Measurements from ENCODE around the gene PMP22. TPM values are rescaled to one million over a fixed set of nuclear protein-coding genes. Genes with fewer than 3 reads are reported as not detected.

Gene PMP22
- total RNA-seq, 1 donor from 2014 or later = 0.93 TPM

GRCh38 chr17:15307710-15308111 lies 42.6 kb upstream of the PMP22 start:
- no peaks in the 10 kb centered on the region for H3K9me3 Mint-ChIP-seq (ENCODE audit: low read depth)
- H3K27ac Mint-ChIP-seq = no peak overlapping the region
- no peaks in the 10 kb centered on the region for H3K36me3 Mint-ChIP-seq (ENCODE audit: insufficient read depth)
- H3K4me3 Mint-ChIP-seq (ENCODE audit: low read depth) = no peak overlapping the region
- H3K4me1 Mint-ChIP-seq (ENCODE audit: low read depth) = no peaks in the 10 kb centered on the region
- TF ChIP-seq, protein P1, sequence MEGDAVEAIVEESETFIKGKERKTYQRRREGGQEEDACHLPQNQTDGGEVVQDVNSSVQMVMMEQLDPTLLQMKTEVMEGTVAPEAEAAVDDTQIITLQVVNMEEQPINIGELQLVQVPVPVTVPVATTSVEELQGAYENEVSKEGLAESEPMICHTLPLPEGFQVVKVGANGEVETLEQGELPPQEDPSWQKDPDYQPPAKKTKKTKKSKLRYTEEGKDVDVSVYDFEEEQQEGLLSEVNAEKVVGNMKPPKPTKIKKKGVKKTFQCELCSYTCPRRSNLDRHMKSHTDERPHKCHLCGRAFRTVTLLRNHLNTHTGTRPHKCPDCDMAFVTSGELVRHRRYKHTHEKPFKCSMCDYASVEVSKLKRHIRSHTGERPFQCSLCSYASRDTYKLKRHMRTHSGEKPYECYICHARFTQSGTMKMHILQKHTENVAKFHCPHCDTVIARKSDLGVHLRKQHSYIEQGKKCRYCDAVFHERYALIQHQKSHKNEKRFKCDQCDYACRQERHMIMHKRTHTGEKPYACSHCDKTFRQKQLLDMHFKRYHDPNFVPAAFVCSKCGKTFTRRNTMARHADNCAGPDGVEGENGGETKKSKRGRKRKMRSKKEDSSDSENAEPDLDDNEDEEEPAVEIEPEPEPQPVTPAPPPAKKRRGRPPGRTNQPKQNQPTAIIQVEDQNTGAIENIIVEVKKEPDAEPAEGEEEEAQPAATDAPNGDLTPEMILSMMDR (IDR thresholded peaks at IDR 0.05; ENCODE audit: unreplicated experiment) = no peak
- H3K27me3 Mint-ChIP-seq = peaks cover 3% of the 10 kb centered on the region
- no peak for DNase-seq (ENCODE audit: low spot score, unreplicated experiment)

DNA sequence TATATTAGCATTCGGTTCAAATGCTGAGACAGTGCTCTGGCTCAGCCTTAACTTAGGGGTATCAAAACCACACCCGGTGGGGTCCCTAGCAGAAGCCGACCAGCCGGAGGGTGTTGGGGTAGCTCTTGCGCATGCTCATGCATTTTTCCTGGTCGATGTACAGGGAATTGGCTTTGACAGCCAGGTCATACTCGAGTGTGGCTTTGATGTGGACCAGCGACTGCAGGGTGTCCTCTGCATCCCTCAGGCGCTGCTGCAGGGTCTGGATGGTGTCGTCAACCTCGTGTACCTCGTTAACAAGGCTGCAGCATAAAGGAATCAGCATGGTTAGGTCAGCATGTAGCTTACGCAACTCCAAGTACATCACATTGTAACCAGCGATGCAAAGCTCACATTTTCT lies 38.7 kb upstream of the PMP22 start:
- H3K4me1 Mint-ChIP-seq (ENCODE audit: low read depth) = no peaks in the 10 kb centered on the region
- DNase-seq (ENCODE audit: low spot score, unreplicated experiment) = no peak
- no peak overlapping the region for H3K4me3 Mint-ChIP-seq (ENCODE audit: low read depth)
- no peaks in the 10 kb centered on the region for H3K36me3 Mint-ChIP-seq (ENCODE audit: insufficient read depth)
- H3K27me3 Mint-ChIP-seq = peaks cover 5% of the 10 kb centered on the region
- H3K9me3 Mint-ChIP-seq (ENCODE audit: low read depth) = no peaks in the 10 kb centered on the region
- TF ChIP-seq, protein P1 (IDR thresholded peaks at IDR 0.05; ENCODE audit: unreplicated experiment) = no peak
- no peak overlapping the region for H3K27ac Mint-ChIP-seq

GRCh38 chr17:15303268-15303667 lies 38.1 kb upstream of the PMP22 start:
- H3K27me3 Mint-ChIP-seq = peaks cover 5% of the 10 kb centered on the region
- H3K4me1 Mint-ChIP-seq (ENCODE audit: low read depth) = no peaks in the 10 kb centered on the region
- H3K36me3 Mint-ChIP-seq (ENCODE audit: insufficient read depth) = no peaks in the 10 kb centered on the region
- H3K27ac Mint-ChIP-seq = no peak overlapping the region
- no peaks in the 10 kb centered on the region for H3K9me3 Mint-ChIP-seq (ENCODE audit: low read depth)
- DNase-seq (ENCODE audit: low spot score, unreplicated experiment) = no peak
- H3K4me3 Mint-ChIP-seq (ENCODE audit: low read depth) = no peak overlapping the region
- TF ChIP-seq, protein P1 (IDR thresholded peaks at IDR 0.05; ENCODE audit: unreplicated experiment) = no peak

DNA sequence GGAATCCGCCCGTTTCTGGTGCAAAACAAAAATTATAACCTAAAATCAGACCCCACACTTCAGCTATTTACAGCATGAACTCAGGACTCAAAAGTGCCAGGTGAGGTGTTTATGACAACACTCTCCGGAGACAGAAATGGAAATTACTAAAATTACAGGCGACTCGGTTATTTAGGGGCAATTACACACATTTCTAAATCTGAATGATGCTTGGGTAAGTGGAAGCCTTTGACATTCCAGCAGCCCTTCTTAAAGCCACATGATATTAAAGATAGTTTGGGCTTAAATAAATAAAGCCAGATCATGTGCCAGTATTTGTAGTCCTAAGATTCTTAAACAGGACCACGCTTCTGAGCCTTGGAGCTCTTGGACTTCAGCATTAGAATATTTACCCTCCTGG lies 36.7 kb upstream of the PMP22 start:
- Mint-ChIP-seq H3K4me3 (ENCODE audit: low read depth) (no peak overlapping the region), H3K4me1 (ENCODE audit: low read depth) (no peaks in the 10 kb centered on the region), H3K27me3 (peaks cover 5% of the 10 kb centered on the region), H3K36me3 (ENCODE audit: insufficient read depth) (no peaks in the 10 kb centered on the region), H3K9me3 (ENCODE audit: low read depth) (no peaks in the 10 kb centered on the region), H3K27ac (no peak overlapping the region)
- TF ChIP-seq, protein P1 (IDR thresholded peaks at IDR 0.05; ENCODE audit: unreplicated experiment) = no peak
- no peak for DNase-seq (ENCODE audit: low spot score, unreplicated experiment)

GRCh38 chr17:15298176-15298575 lies 33.0 kb upstream of the PMP22 start:
- Mint-ChIP-seq H3K27ac (no peak overlapping the region), H3K4me1 (ENCODE audit: low read depth) (no peaks in the 10 kb centered on the region), H3K27me3 (peaks cover 3% of the 10 kb centered on the region), H3K4me3 (ENCODE audit: low read depth) (no peak overlapping the region), H3K9me3 (ENCODE audit: low read depth) (peaks cover 2% of the 10 kb centered on the region), H3K36me3 (ENCODE audit: insufficient read depth) (no peaks in the 10 kb centered on the region)
- TF ChIP-seq, protein P1 (IDR thresholded peaks at IDR 0.05; ENCODE audit: unreplicated experiment) = no peak
- DNase-seq (ENCODE audit: low spot score, unreplicated experiment) = no peak
